HG03457 (cell line): Measurements from ENCODE around the gene GYPE.
"Not testable (repeated sequence)": the region's sequence is repeated elsewhere in the genome, so short reads cannot be mapped to it uniquely, and the experiment has no call there.

Experiments
- ATAC-seq: cut with Tn5 transposase; IDR thresholded peaks from one replicate; pipeline ENCODE4 v1.9.1; 2021; ENCODE audit warnings: moderate number of reproducible peaks; ENCODE audit not compliant: unreplicated experiment

The GYPE gene

DNA sequence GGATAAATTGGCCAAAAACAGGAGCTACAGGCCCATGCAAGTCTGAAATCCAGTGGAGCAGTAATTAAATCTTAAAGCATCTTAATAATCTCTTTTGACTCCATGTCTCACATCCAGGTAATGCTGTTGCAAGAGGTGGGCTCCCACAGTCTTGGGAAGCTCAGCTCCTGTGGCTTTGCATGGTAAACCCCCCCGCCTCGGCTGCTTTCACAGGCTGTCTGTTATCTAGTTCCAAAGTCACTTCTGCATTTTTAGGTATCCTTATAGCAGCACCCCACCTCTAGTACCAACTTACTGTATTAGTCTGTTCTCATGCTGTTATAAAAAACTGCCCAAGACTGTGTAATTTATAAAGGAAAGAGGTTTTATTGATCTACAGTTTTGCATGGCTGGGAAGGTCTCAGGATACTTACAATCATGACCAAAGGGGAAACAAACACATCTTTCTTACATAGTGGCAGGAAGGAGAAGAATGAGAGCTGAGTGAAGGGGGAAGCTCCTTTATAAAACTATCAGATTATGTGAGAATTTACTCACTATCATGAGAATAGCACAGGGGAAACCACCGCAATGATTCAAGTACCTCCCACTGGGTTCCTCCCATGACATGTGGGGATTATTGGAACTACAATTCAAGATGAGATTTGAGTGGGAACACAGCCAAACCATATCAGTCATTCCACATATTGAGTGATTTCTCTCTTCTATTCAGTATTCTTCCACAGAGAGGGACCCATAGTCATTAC lies 34.7 kb downstream of the GYPE start:
- ATAC-seq, result not testable (repeated sequence)

GRCh38 chr4:143869925-143870324 lies 35.4 kb downstream of the GYPE start:
- ATAC-seq, result not testable (repeated sequence)

DNA sequence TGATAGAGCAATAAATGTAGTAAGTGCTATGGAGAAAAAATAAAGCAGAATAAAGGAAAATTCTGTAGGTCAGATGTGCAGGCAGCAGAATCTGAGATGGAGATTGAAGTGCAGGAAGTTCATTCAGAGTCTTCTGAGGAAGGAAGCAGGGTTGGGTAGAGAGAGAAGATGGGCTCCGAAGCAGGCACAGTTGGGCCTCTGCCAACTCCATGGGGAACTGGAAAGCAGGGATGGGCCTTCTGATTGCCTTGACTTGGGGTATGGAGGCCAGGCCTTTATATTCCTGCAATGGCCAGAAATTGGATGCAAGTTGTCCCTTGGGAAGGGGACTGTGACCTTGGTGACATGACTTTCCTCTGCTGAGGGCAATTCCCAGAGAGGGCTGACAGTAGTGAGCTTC lies 42.6 kb downstream of the GYPE start:
- not testable (repeated sequence) for ATAC-seq

DNA sequence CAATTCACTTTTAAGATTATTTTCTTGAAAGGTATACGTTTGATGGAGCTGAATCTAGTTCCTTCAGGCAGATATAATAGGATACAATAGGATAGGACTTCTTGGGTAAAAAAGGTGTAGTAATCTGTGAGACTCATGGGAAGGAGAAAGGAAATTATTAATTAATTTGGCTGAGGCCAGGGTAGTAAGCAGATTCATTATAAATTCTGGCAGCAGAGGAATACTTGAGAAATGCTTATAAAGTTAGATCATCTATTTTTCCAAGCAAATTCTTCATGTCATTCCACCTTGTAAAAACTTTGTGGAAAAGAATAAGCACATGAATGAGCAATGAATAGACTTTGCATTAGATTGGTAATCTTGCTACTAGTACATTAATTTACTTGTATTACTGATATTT lies 46.9 kb downstream of the GYPE start:
- ATAC-seq, result no peak

DNA sequence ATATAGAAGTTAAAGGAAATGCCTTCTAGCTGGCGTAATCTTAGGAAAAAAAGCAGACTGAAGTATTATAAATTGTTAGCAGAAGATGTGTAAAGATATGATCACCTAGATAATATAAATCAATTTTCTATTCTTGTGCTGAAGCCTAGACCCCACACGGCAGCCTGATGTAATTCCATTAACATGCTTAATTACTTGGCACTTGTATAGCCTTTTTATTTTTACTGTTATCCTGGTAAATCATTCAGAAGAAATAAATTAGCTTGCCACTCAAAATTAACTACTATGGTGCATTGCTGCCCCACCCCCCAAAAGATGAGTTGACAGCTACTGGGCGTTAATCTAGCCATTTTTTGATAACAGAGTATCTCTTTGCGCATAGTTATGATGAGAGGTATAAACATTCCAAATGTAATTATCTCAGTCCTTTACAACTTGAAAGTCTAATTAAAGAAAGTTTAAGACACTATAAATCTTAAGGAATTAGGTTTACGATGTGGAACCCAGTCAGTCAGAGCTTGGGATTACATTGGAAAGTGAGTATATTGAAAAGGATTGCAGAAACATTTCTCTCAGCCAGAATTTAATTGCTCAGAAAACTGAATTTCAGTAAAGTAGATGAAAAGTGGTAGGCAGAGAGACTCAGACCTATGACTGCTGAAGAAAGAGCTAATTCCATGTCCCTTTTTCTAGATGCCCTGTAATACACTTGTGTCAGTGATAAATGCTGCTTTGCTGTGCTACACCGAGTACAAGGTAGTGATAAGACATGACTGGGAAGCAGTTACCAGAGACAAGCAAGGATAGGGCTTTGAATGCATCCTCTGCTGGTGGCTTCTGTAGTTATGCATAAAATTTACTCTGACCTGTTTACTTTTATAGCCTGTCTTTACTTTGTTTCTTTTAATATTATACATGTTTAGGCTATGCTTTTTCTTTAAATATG lies 47.7 kb downstream of the GYPE start:
- ATAC-seq, result not testable (repeated sequence)

DNA sequence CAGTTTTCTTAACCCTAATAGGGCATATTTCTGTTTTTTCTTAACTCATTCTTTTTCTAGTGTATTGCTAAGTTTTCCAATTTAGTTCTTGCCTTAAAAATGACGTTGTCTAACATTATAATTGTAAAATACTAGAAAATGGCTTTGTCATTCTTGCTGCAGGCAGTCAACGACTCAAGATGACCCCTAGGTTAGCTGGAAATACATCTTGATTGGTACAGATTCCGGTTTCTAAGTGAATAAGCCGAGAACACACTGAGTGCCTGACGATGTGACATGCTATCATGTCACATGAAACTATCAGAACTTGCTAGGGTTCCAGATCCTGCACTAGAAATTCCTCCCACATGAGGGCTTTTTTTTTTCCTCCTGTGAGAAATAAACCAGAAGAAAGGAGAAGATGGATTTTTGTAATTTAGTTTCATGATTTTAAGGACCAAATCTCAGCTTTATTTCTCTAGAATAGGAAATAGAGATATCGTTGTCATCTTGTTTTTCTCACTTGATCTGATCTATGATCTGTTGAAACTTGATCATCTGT lies 49.3 kb downstream of the GYPE start:
- not testable (repeated sequence) for ATAC-seq

DNA sequence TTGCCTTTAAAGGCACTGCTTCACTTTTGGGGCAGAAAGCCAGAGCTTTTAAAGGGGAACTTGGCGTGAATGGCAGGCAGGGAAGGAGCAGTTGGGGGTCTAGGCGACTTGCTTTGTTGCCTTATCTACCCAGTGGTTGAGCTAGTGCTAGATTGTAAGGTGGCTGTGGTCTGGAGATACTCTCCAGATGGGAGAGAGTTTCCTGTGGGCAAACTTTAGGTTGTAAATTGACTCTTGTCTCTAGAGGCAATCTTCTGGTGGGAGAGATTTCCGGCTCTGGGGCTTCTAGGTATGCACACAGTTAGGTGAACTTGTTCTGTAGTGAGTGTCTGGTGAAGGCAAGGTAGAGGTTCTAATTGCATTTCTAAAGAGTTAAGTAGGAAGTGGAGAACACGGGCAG lies 50.7 kb downstream of the GYPE start:
- not testable (repeated sequence) for ATAC-seq

- not testable (repeated sequence) for ATAC-seq
Measured at GRCh38 chr4:143849296-143849695, 56.1 kb downstream of the GYPE start.

DNA sequence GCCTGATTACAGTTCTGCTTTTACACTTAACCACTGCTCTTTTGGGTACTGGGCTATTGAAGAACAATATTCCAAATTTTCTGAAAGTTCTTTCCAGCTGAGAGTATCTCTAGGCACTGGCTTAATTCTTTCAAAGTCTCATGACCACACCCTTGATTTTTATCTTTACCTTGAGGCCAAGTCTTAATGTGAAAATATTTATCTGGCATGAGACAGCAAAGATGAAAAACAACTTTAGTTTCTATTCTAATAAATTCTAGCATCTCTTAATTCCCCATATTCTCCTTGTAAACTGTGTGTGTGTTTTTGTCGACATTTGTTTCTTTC lies 61.9 kb downstream of the GYPE start:
- ATAC-seq, result not testable (repeated sequence)

- ATAC-seq, result not testable (repeated sequence)
Measured at GRCh38 chr4:143842624-143843505, 62.5 kb downstream of the GYPE start.

DNA sequence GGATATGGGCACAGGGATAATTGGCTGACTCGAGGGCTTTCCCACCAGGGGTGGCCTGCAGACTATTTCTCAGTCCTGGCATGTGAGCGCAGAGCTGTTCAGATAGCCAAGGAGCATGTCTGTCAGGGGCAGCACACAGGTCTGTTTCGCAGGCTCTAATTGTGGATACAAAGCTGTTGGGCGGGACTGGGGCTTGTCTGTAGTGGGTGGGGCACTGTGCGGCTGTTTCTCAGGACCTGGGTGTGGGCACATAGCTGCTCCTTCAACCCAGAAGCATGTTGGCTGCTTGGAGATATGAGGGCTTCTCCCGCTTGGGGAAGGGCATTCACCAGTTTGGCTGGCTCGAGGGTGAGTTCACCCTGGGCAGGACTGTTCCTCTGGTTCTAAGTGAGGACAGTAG lies 65.9 kb downstream of the GYPE start:
- not testable (repeated sequence) for ATAC-seq

GRCh38 chr4:143834196-143834595 lies 71.2 kb downstream of the GYPE start:
- ATAC-seq, result not testable (repeated sequence)

DNA sequence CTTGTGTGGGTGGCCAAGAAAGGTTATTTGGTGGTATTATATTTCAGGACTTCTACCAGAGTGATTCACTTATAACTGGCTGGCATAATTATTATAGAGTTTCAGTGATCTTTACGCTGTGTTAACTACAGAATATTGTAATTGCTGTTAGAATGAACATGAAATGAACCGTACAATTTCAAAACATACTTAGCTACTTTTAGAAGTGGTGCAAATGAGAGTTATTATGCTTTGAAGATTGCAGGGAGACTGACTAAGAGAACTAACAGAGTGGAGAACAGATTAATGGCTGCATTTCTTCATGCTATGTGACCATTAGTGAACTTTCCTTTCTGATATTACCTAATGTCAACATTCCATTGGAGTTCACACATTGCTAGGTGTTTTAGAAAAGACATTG lies 71.7 kb downstream of the GYPE start:
- ATAC-seq, result not testable (repeated sequence)

GRCh38 chr4:143830576-143830975 lies 74.8 kb downstream of the GYPE start:
- ATAC-seq, result not testable (repeated sequence)

GRCh38 chr4:143829239-143829620 lies 76.1 kb downstream of the GYPE start:
- not testable (repeated sequence) for ATAC-seq
